ENCODE measurements around the gene KCNK1.

- TF ChIP-seq CTCF (IDR thresholded peaks at IDR 0.05): no peak
- TF ChIP-seq POLR2A (IDR thresholded peaks at IDR 0.05): no peak
These were observed 3.1 kb downstream of the KCNK1 start for GRCh38 chr1:233617025-233617424.
